Measurements from ENCODE around the gene GNG12. TPM values are rescaled to one million over a fixed set of nuclear protein-coding genes. Genes with fewer than 3 reads are reported as not detected.
A peak's percentile ranks its signal among the peaks of the same experiment; 100 is the strongest.

Gene GNG12
- total RNA-seq, 1 experiment from 2014 or later: 102 TPM

DNA sequence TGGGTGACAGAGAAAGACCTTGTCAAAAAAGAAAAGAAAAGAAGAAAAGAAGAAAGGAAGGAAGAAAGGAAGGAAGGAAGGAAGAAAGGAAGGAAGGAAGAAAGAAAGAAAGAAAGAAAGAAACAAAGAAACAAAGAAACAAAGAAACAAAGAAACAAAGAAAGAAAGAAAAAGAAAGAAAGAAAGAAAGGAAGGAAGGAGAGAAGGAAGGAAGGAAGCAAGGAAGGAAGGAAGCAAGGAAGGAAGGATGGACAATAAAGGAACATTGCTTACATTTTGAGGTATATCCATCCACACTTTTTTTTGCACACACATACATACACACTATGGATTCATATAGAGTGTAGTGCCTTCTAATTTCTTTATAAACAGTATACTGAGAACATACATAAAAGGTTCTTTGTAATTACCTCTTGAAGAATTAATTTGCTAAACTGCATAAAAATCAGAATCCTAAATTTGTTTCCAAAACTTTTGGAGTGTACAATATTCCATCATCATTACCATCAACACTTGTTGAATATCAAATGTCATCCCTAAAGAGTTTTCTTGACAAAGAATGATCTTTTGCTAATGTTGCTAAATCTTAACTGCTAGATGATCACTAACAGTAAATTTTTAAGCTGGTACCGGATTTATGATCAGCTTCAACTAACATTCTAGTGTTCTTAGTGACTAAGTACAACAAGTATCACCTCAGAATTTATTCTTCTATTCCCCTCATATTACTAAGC, 159.6 kb downstream of the GNG12 start:
- Histone ChIP-seq H3K4me3 (no peak overlapping the region), H3K9me3 (ENCODE audit: insufficient read depth, low read depth) (no peaks in the 10 kb centered on the region), H3K36me3 (ENCODE audit: low read depth) (no peaks in the 10 kb centered on the region), H3K79me2 (ENCODE audit: low read depth) (no peaks in the 10 kb centered on the region), H3K4me2 (no peak overlapping the region), H4K20me1 (ENCODE audit: insufficient read depth) (no peaks in the 10 kb centered on the region), H3K27ac (no peak overlapping the region), H3K27me3 (ENCODE audit: insufficient read depth, low read depth) (no peaks in the 10 kb centered on the region), H3K9me2 (ENCODE audit: insufficient read depth) (no peaks in the 10 kb centered on the region), H3K4me1 (replicated peaks; ENCODE audit: insufficient read depth) (peaks cover 19% of the 10 kb centered on the region; the same call in 1 of the 2 replicates), H3F3A (ENCODE audit: insufficient read depth, low read depth) (peaks cover 6% of the 10 kb centered on the region), H2AFZ (no peak overlapping the region)
- intact Hi-C loops (cut with micrococcal nuclease; ENCODE audit: unreplicated experiment): no loop called here
- TF ChIP-seq EZH2 (IDR thresholded peaks at IDR 0.05; ENCODE audit: low read depth) (no peak), CTCF (conservative IDR thresholded peaks at IDR 0.05) (no peak)
- no TSS peak for BruUV-seq (replicated peaks)
- ChIA-PET CTCF (no interaction called here), POLR2A (ENCODE audit: unreplicated experiment) (interaction anchor here (0.8 kb wide), 1 partner anchor 11 kb away, joined by 3 read pairs; no protein-coding TSS in a partner anchor)
- DNase-seq: no peak

DNA sequence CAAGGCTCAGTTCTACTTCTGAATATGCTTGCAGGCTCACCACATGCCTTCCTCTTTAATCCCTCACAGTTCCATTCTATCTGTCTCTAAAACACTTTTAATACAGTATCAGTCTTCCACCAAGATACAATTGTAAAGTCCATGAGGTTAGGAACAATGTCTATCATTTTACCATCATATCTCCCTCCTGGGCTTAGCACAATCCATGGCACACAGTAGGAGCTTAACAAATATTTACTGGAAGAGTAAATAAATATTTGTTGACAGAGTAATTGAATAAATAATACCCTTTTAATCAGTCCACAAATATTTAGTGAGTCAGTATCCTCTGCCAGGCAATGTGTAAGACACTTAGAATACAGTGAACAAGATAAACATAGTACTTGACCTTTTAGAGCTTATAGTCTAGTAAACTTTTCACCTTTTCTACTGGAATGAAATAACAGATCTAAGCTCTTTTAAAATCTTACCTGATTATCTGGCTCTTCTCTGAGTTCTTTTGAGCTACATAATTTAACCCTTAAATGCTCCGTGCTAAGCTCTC, 160.9 kb downstream of the GNG12 start:
- Histone ChIP-seq H3K4me2 (peak overlapping the region; percentile 12; the same call in 1 of the 2 replicates), H3K27me3 (ENCODE audit: insufficient read depth, low read depth) (no peaks in the 10 kb centered on the region), H3K4me1 (replicated peaks; ENCODE audit: insufficient read depth) (peaks cover 18% of the 10 kb centered on the region; the same call in 1 of the 2 replicates), H2AFZ (no peak overlapping the region), H3K9me3 (ENCODE audit: insufficient read depth, low read depth) (no peaks in the 10 kb centered on the region), H3F3A (ENCODE audit: insufficient read depth, low read depth) (peaks cover 6% of the 10 kb centered on the region; the same call in 1 of the 2 replicates), H3K9me2 (ENCODE audit: insufficient read depth) (no peaks in the 10 kb centered on the region), H4K20me1 (ENCODE audit: insufficient read depth) (no peaks in the 10 kb centered on the region), H3K36me3 (ENCODE audit: low read depth) (no peaks in the 10 kb centered on the region), H3K4me3 (no peak overlapping the region), H3K27ac (peak overlapping the region; percentile 6; the same call in 1 of the 2 replicates), H3K79me2 (ENCODE audit: low read depth) (no peaks in the 10 kb centered on the region)
- BruUV-seq (replicated peaks): no TSS peak
- CTCF ChIA-PET: no interaction called here
- TF ChIP-seq EZH2 (IDR thresholded peaks at IDR 0.05; ENCODE audit: low read depth): no peak
- no peak for TF ChIP-seq CTCF (conservative IDR thresholded peaks at IDR 0.05)
- intact Hi-C loops (cut with micrococcal nuclease; ENCODE audit: unreplicated experiment): no loop called here
- DNase-seq: peak in 1 of 2 experiments; percentile 50
- POLR2A ChIA-PET (ENCODE audit: unreplicated experiment): no interaction called here

GRCh38 chr1:67668660-67669059, 164.6 kb downstream of the GNG12 start:
- H3K36me3 ChIP-seq (ENCODE audit: low read depth): no peaks in the 10 kb centered on the region
- ChIA-PET CTCF (no interaction called here), POLR2A (ENCODE audit: unreplicated experiment) (no interaction called here)
- intact Hi-C loops (cut with micrococcal nuclease; ENCODE audit: unreplicated experiment): no loop called here
- H3K4me1 ChIP-seq (replicated peaks; ENCODE audit: insufficient read depth): peaks cover 17% of the 10 kb centered on the region; the same call in 1 of the 2 replicates
- H3K9me2 ChIP-seq (ENCODE audit: insufficient read depth): no peaks in the 10 kb centered on the region
- TF ChIP-seq EZH2 (IDR thresholded peaks at IDR 0.05; ENCODE audit: low read depth): no peak
- no peak for TF ChIP-seq CTCF (conservative IDR thresholded peaks at IDR 0.05)
- H3F3A ChIP-seq (ENCODE audit: insufficient read depth, low read depth): peaks cover 6% of the 10 kb centered on the region; the same call in 1 of the 2 replicates
- H3K4me3 ChIP-seq: no peak overlapping the region
- no peaks in the 10 kb centered on the region for H3K9me3 ChIP-seq (ENCODE audit: insufficient read depth, low read depth)
- no peaks in the 10 kb centered on the region for H4K20me1 ChIP-seq (ENCODE audit: insufficient read depth)
- H2AFZ ChIP-seq: no peak overlapping the region
- no TSS peak for BruUV-seq (replicated peaks)
- no peaks in the 10 kb centered on the region for H3K79me2 ChIP-seq (ENCODE audit: low read depth)
- DNase-seq: no peak
- no peaks in the 10 kb centered on the region for H3K27me3 ChIP-seq (ENCODE audit: insufficient read depth, low read depth)
- H3K27ac ChIP-seq: no peak overlapping the region
- no peak overlapping the region for H3K4me2 ChIP-seq

All from PC-9 (cell line).